Activated CD4-positive, alpha-beta T cell treated with anti-CD3 and anti-CD28 coated beads, Interleukin-2, Interleukin-4, amounts not matched to agents 100 ng/mL and 50 ng/mL, durations not matched to agents 16 hours and 8 hours (primary cell): ENCODE data around the gene IL3RA.
A peak's percentile ranks its signal among the peaks of the same experiment; 100 is the strongest.
"Not testable (repeated sequence)": the region's sequence is repeated elsewhere in the genome, so short reads cannot be mapped to it uniquely, and the experiment has no call there.

Experiments
- DNase-seq: peaks from one replicate; pipeline ENCODE4 v3.0.0-alpha.2; 2020; ENCODE audit warnings: low spot score

The IL3RA gene

DNA sequence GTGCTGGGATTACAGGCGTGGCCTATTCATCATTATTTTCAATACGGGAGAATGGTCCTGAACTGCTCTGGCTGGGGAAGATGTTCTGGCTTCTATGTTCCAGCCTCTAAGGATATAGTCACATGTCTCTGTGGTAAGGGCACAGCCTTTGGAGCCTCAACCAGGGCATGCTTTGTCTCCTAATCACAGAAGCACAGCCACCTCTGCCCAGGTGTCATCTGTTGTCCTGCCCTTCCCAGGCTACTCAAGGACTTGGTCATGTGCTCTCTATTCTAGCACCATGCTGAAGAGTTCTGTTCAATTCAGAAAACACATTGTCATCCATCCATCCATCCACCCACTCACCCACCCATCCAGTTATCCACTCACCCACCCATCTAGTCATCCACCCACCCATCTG is 86.6 kb downstream of the IL3RA start:
- no peak for DNase-seq

- no peak for DNase-seq
These were observed 87.7 kb downstream of the IL3RA start for GRCh38 chrX:1424147-1424851.

DNA sequence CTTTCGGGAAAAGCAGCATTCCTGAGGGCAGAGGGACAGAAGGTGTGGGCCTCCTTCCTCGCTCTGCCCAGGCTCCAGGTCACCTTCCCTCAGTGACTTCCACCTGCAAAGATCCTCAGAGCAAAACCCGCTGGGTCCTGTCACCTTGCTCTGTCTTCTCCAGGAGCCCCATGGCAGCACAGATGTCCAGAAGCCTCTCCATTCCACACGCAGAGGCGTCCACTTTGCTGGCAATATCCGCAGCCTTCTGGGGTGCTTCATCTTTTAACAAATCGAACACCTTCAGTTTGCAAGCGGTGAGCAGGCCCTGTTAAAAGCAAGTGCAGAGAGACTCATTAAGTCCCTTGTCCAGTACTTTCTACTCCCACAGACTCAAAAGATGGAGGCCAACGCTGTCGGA is 88.8 kb downstream of the IL3RA start:
- no peak for DNase-seq

GRCh38 chrX:1426321-1426720 is 89.7 kb downstream of the IL3RA start:
- DNase-seq = not testable (repeated sequence)

DNA sequence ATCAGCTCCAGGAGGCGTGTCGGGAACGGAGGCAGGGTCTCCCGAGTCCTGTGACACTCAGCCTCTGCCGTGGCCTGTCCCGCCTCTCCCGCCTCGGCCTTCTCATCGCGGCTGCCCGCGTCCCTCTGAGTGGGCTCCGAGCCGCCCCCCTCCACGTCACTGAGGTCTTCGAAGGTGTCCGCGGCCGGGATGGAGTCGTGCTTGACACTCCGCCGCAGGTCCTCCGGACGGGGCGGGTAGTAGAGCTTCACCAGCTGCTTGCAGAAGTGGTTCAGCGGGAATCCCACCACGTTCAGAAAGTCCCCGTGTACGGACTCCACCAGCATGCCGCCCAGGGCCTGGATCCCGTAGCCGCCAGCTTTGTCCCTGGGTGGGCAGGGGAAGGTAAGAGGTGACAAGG is 91.2 kb downstream of the IL3RA start:
- DNase-seq = no peak

GRCh38 chrX:1430451-1430850 is 93.9 kb downstream of the IL3RA start:
- DNase-seq = peak; percentile 44
